ENCODE measurements around the gene OR2W3. TPM values are rescaled to one million over a fixed set of nuclear protein-coding genes. Genes with fewer than 3 reads are reported as not detected.

Gene OR2W3
- total RNA-seq, 1 donor from 2014 or later = not detected

DNA sequence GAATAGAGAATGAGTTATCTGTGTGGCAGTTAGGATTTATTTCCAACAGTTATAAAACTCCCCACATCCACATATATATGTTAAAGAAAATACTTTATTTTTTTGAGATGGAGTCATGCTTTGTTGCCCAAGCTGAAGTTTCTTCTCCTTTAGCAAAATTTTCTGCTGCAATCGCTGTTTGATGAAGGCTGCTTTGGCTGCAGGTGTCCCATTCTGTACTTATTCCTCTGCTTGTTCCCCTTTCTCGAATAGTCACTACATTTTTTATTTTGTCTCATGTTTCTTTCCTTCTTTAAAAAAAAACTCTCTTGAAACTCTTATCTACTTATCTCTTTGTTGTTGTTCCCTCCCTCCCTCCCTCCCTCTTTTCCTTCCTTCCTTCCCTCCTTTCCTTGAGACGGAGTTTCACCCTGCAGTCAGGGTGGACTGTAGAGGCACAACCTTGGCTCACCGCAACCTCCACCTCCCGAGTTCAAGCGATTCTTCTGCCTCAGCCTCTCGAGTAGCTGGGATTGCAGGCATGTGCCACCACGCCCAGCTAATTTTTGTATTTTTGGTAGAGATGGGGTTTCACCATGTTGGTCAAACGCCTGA, 10.6 kb downstream of the OR2W3 start:
- Mint-ChIP-seq H3K27ac (no peak overlapping the region), H3K9me3 (peaks cover 31% of the 10 kb centered on the region), H3K4me3 (no peak overlapping the region), H3K27me3 (ENCODE audit: insufficient read depth, low read depth) (peaks cover 2% of the 10 kb centered on the region), H3K4me1 (no peaks in the 10 kb centered on the region), H3K36me3 (no peaks in the 10 kb centered on the region)
- H3K9me3 ChIP-seq (ENCODE audit: low read depth) = peaks cover 6% of the 10 kb centered on the region
- H2AFZ ChIP-seq (replicated peaks) = no peak overlapping the region
- no peaks in the 10 kb centered on the region for H4K20me1 ChIP-seq (ENCODE audit: low read depth)
- no peaks in the 10 kb centered on the region for H3K79me2 ChIP-seq (ENCODE audit: low read depth)
- no peak overlapping the region for H3K4me3 ChIP-seq
- TF ChIP-seq, protein P1, sequence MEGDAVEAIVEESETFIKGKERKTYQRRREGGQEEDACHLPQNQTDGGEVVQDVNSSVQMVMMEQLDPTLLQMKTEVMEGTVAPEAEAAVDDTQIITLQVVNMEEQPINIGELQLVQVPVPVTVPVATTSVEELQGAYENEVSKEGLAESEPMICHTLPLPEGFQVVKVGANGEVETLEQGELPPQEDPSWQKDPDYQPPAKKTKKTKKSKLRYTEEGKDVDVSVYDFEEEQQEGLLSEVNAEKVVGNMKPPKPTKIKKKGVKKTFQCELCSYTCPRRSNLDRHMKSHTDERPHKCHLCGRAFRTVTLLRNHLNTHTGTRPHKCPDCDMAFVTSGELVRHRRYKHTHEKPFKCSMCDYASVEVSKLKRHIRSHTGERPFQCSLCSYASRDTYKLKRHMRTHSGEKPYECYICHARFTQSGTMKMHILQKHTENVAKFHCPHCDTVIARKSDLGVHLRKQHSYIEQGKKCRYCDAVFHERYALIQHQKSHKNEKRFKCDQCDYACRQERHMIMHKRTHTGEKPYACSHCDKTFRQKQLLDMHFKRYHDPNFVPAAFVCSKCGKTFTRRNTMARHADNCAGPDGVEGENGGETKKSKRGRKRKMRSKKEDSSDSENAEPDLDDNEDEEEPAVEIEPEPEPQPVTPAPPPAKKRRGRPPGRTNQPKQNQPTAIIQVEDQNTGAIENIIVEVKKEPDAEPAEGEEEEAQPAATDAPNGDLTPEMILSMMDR (IDR thresholded peaks at IDR 0.05) = no peak
- TF ChIP-seq EZH2phosphoT487 (IDR thresholded peaks at IDR 0.05) (no peak), EZH2 (IDR thresholded peaks at IDR 0.05) (no peak)
- no peaks in the 10 kb centered on the region for H3F3A ChIP-seq (ENCODE audit: low read depth)
- H3K4me1 ChIP-seq = no peaks in the 10 kb centered on the region
- no peak overlapping the region for H3K27ac ChIP-seq
- no peak overlapping the region for H3K4me2 ChIP-seq
- H3K27me3 ChIP-seq = no peaks in the 10 kb centered on the region
- no peak overlapping the region for H3K9ac ChIP-seq
- DNase-seq (ENCODE audit: low spot score) = no peak
- no peaks in the 10 kb centered on the region for H3K36me3 ChIP-seq

DNA sequence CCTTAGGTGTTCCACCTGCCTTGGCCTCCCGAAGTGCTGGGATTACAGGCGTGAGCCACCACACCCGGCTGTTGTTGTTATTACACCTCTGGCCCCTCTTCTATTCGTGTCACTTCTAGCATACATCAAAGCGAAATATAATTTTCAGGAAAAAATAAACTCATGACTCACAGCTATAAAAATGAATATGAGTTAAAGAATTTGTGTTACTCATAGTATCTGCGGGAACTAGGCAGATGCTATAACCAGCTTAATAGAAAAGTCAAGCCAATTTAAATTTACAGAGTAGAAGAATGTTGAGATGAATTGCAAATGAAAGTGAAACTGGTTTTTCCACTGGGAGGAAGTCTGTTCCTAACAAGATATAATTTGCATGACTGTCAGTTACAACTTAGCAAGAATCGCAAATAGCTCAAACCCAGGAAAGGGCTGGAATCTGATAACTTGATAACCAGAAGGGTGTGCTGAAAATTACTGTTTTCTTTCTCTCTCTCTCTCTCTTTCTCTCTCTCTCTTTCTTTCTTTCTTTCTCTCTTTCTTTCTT, 11.2 kb downstream of the OR2W3 start:
- Mint-ChIP-seq H3K4me1 (no peaks in the 10 kb centered on the region), H3K27me3 (ENCODE audit: insufficient read depth, low read depth) (peaks cover 2% of the 10 kb centered on the region), H3K9me3 (peaks cover 35% of the 10 kb centered on the region), H3K36me3 (no peaks in the 10 kb centered on the region), H3K4me3 (no peak overlapping the region), H3K27ac (no peak overlapping the region)
- no peak overlapping the region for H2AFZ ChIP-seq (replicated peaks)
- no peak for DNase-seq (ENCODE audit: low spot score)
- no peaks in the 10 kb centered on the region for H3F3A ChIP-seq (ENCODE audit: low read depth)
- no peaks in the 10 kb centered on the region for H3K4me1 ChIP-seq
- H3K4me3 ChIP-seq = no peak overlapping the region
- H4K20me1 ChIP-seq (ENCODE audit: low read depth) = no peaks in the 10 kb centered on the region
- peaks cover 11% of the 10 kb centered on the region for H3K9me3 ChIP-seq (ENCODE audit: low read depth)
- no peak overlapping the region for H3K4me2 ChIP-seq
- H3K79me2 ChIP-seq (ENCODE audit: low read depth) = no peaks in the 10 kb centered on the region
- TF ChIP-seq, protein P1 (IDR thresholded peaks at IDR 0.05) = no peak
- TF ChIP-seq EZH2 (IDR thresholded peaks at IDR 0.05) (no peak), EZH2phosphoT487 (IDR thresholded peaks at IDR 0.05) (no peak)
- no peak overlapping the region for H3K9ac ChIP-seq
- H3K36me3 ChIP-seq = no peaks in the 10 kb centered on the region
- no peaks in the 10 kb centered on the region for H3K27me3 ChIP-seq
- no peak overlapping the region for H3K27ac ChIP-seq

- Histone ChIP-seq H3K4me1 (no peaks in the 10 kb centered on the region), H4K20me1 (ENCODE audit: low read depth) (no peaks in the 10 kb centered on the region), H3K27me3 (no peaks in the 10 kb centered on the region), H3K27ac (no peak overlapping the region), H3K36me3 (no peaks in the 10 kb centered on the region), H3K9me3 (ENCODE audit: low read depth) (peaks cover 20% of the 10 kb centered on the region), H3F3A (ENCODE audit: low read depth) (no peaks in the 10 kb centered on the region), H3K4me2 (no peak overlapping the region), H3K4me3 (no peak overlapping the region), H2AFZ (replicated peaks) (no peak overlapping the region), H3K9ac (no peak overlapping the region), H3K79me2 (ENCODE audit: low read depth) (no peaks in the 10 kb centered on the region)
- peaks cover 32% of the 10 kb centered on the region for H3K9me3 Mint-ChIP-seq
- peaks cover 2% of the 10 kb centered on the region for H3K27me3 Mint-ChIP-seq (ENCODE audit: insufficient read depth, low read depth)
- no peak for DNase-seq (ENCODE audit: low spot score)
- TF ChIP-seq EZH2 (IDR thresholded peaks at IDR 0.05) = no peak
- TF ChIP-seq, protein P1 (IDR thresholded peaks at IDR 0.05) = no peak
- TF ChIP-seq EZH2phosphoT487 (IDR thresholded peaks at IDR 0.05) = no peak
- H3K27ac Mint-ChIP-seq = no peak overlapping the region
- H3K36me3 Mint-ChIP-seq = no peaks in the 10 kb centered on the region
- H3K4me1 Mint-ChIP-seq = no peaks in the 10 kb centered on the region
- H3K4me3 Mint-ChIP-seq = no peak overlapping the region
Measured at GRCh38 chr1:247908766-247909165, 13.4 kb downstream of the OR2W3 start.

All from neural progenitor cell (in vitro differentiated cells).